Ramos (cell line): ENCODE data around the gene PRKCH.

Experiments used
- in situ Hi-C: fragments of 300-500 bp; cut with MboI; formaldehyde crosslinking; loops from one replicate; pipeline ENCODE4 v1.14.3; 2022; ENCODE audit warnings: low sequenced_read_pairs; ENCODE audit not compliant: unreplicated experiment

PRKCH gene

GRCh38 chr14:61532123-61532505 lies 210.7 kb downstream of the PRKCH start:
- in situ Hi-C loops: no loop called here

- in situ Hi-C loops: no loop called here
Measured at GRCh38 chr14:61532763-61533162, 211.4 kb downstream of the PRKCH start.

- in situ Hi-C loops: no loop called here
Measured at GRCh38 chr14:61533513-61534255, 212.3 kb downstream of the PRKCH start.

- in situ Hi-C loops: no loop called here
Measured at GRCh38 chr14:61535032-61535431, 213.7 kb downstream of the PRKCH start.

GRCh38 chr14:61535458-61535857 lies 214.1 kb downstream of the PRKCH start:
- in situ Hi-C loops: no loop called here

- in situ Hi-C loops: no loop called here
Measured at GRCh38 chr14:61536661-61537562, 215.5 kb downstream of the PRKCH start.

- in situ Hi-C loops: no loop called here
Measured at GRCh38 chr14:61537563-61538463, 216.4 kb downstream of the PRKCH start.

GRCh38 chr14:61538464-61539022 lies 217.2 kb downstream of the PRKCH start:
- in situ Hi-C loops: no loop called here

GRCh38 chr14:61539631-61540030 lies 218.3 kb downstream of the PRKCH start:
- in situ Hi-C loops: no loop called here

- in situ Hi-C loops: no loop called here
Measured at GRCh38 chr14:61540931-61541330, 219.6 kb downstream of the PRKCH start.

GRCh38 chr14:61542848-61543790 lies 221.7 kb downstream of the PRKCH start:
- in situ Hi-C loops: no loop called here

GRCh38 chr14:61543946-61544345 lies 222.6 kb downstream of the PRKCH start:
- in situ Hi-C loops: no loop called here

GRCh38 chr14:61544448-61545330 lies 223.3 kb downstream of the PRKCH start:
- in situ Hi-C loops: no loop called here

GRCh38 chr14:61545726-61546455 lies 224.5 kb downstream of the PRKCH start:
- in situ Hi-C loops: no loop called here

- in situ Hi-C loops: no loop called here
Measured at GRCh38 chr14:61547186-61548069, 226.0 kb downstream of the PRKCH start.

GRCh38 chr14:61549425-61549824 lies 228.0 kb downstream of the PRKCH start:
- in situ Hi-C loops: no loop called here
